GM12891 (cell line): ENCODE data around the gene FZD2.

Experiments used
- POLR2A ChIP-seq: IDR thresholded peaks from 2 replicates; pipeline ENCODE4 v1.6.1; 2011; ENCODE audit warnings: low read depth, low read length, control low read depth
- POLR2AphosphoS5 ChIP-seq: IDR thresholded peaks from 2 replicates; pipeline ENCODE4 v1.6.1; 2011; ENCODE audit warnings: low read depth, low read length, control low read depth

GRCh38 chr17:44585315-44585714 is 28.0 kb downstream of the FZD2 start:
- TF ChIP-seq POLR2AphosphoS5 (no peak), POLR2A (no peak)
